ENCODE results near the gene CDKN1B.

GRCh38 chr12:12745576-12746211 is 28.5 kb downstream of the CDKN1B start:
- TF ChIP-seq TAF1 (IDR thresholded peaks at IDR 0.05; ENCODE audit: low read depth) (no peak), EGR1 (IDR thresholded peaks at IDR 0.05) (no peak), RAD21 (IDR thresholded peaks at IDR 0.05; ENCODE audit: low read depth) (no peak)
